Smooth muscle cell of the brain vasculature (primary cell): ENCODE data around the gene USP17L24.
"Not testable (repeated sequence)": the region's sequence is repeated elsewhere in the genome, so short reads cannot be mapped to it uniquely, and the experiment has no call there.

Experiments used
- DNase-seq: peaks from one replicate; pipeline ENCODE4 v3.0.0-alpha.2; 2012; ENCODE audit warnings: low read depth, low spot score

Gene USP17L24, protein sequence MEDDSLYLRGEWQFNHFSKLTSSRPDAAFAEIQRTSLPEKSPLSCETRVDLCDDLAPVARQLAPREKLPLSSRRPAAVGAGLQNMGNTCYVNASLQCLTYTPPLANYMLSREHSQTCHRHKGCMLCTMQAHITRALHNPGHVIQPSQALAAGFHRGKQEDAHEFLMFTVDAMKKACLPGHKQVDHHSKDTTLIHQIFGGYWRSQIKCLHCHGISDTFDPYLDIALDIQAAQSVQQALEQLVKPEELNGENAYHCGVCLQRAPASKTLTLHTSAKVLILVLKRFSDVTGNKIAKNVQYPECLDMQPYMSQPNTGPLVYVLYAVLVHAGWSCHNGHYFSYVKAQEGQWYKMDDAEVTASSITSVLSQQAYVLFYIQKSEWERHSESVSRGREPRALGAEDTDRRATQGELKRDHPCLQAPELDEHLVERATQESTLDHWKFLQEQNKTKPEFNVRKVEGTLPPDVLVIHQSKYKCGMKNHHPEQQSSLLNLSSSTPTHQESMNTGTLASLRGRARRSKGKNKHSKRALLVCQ

DNA sequence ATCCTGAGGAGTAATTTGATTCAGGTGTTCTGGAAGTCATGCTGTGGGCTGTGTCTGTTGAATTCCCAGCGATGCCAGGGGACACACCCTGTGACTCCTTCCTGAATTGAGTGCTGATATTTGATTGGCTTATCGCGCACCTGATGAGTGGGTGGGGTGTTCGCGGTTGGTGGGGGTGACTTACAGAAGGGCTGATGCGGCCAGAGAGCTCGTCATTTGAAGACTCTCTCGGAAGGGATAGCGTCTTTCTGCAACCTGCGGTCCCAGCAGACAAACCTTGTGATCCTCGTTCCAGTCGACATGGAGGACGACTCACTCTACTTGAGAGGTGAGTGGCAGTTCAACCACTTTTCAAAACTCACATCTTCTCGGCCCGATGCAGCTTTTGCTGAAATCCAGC is at the start of gene USP17L24:
Gene USP17L24, plus strand, starts transcription at position 301 of the 400 bp plus-strand sequence. Its CDS starts 0 bp downstream, at position 301.
- not testable (repeated sequence) for DNase-seq

- not testable (repeated sequence) for DNase-seq
These were observed 774 bp upstream of the USP17L24 start for GRCh38 chr4:9324191-9324590.

DNA sequence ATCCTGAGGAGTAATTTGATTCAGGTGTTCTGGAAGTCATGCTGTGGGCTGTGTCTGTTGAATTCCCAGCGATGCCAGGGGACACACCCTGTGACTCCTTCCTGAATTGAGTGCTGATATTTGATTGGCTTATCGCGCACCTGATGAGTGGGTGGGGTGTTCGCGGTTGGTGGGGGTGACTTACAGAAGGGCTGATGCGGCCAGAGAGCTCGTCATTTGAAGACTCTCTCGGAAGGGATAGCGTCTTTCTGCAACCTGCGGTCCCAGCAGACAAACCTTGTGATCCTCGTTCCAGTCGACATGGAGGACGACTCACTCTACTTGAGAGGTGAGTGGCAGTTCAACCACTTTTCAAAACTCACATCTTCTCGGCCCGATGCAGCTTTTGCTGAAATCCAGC is 4.6 kb downstream of the USP17L24 start, which contains the start of gene USP17L25:
Gene USP17L25, plus strand, starts transcription at position 301 of the 400 bp plus-strand sequence. Its CDS starts 0 bp downstream, at position 301.
- not testable (repeated sequence) for DNase-seq

- DNase-seq = not testable (repeated sequence)
These were observed 9.4 kb downstream of the USP17L24 start, which contains the start of gene USP17L26 for GRCh38 chr4:9334358-9334757. Gene USP17L26, plus strand, starts transcription at chr4:9334658. Its CDS starts 0 bp downstream, at chr4:9334658.

DNA sequence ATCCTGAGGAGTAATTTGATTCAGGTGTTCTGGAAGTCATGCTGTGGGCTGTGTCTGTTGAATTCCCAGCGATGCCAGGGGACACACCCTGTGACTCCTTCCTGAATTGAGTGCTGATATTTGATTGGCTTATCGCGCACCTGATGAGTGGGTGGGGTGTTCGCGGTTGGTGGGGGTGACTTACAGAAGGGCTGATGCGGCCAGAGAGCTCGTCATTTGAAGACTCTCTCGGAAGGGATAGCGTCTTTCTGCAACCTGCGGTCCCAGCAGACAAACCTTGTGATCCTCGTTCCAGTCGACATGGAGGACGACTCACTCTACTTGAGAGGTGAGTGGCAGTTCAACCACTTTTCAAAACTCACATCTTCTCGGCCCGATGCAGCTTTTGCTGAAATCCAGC is 14.1 kb downstream of the USP17L24 start, which contains the start of gene USP17L5:
Gene USP17L5, plus strand, starts transcription at position 301 of the 400 bp plus-strand sequence. Its CDS starts 0 bp downstream, at position 301.
- not testable (repeated sequence) for DNase-seq

DNA sequence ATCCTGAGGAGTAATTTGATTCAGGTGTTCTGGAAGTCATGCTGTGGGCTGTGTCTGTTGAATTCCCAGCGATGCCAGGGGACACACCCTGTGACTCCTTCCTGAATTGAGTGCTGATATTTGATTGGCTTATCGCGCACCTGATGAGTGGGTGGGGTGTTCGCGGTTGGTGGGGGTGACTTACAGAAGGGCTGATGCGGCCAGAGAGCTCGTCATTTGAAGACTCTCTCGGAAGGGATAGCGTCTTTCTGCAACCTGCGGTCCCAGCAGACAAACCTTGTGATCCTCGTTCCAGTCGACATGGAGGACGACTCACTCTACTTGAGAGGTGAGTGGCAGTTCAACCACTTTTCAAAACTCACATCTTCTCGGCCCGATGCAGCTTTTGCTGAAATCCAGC is 18.9 kb downstream of the USP17L24 start, which contains the start of gene USP17L27:
Gene USP17L27, plus strand, starts transcription at position 301 of the 400 bp plus-strand sequence. Its CDS starts 0 bp downstream, at position 301.
- DNase-seq = not testable (repeated sequence)

GRCh38 chr4:9348593-9348992 is 23.6 kb downstream of the USP17L24 start, which contains the start of gene USP17L28:
Gene USP17L28, plus strand, starts transcription at chr4:9348893. Its CDS starts 0 bp downstream, at chr4:9348893.
- not testable (repeated sequence) for DNase-seq

GRCh38 chr4:9350866-9351265 is 25.9 kb downstream of the USP17L24 start:
- DNase-seq = not testable (repeated sequence)

DNA sequence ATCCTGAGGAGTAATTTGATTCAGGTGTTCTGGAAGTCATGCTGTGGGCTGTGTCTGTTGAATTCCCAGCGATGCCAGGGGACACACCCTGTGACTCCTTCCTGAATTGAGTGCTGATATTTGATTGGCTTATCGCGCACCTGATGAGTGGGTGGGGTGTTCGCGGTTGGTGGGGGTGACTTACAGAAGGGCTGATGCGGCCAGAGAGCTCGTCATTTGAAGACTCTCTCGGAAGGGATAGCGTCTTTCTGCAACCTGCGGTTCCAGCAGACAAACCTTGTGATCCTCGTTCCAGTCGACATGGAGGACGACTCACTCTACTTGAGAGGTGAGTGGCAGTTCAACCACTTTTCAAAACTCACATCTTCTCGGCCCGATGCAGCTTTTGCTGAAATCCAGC is 28.4 kb downstream of the USP17L24 start, which contains the start of gene USP17L29:
Gene USP17L29, plus strand, starts transcription at position 301 of the 400 bp plus-strand sequence. Its CDS starts 0 bp downstream, at position 301.
- not testable (repeated sequence) for DNase-seq

DNA sequence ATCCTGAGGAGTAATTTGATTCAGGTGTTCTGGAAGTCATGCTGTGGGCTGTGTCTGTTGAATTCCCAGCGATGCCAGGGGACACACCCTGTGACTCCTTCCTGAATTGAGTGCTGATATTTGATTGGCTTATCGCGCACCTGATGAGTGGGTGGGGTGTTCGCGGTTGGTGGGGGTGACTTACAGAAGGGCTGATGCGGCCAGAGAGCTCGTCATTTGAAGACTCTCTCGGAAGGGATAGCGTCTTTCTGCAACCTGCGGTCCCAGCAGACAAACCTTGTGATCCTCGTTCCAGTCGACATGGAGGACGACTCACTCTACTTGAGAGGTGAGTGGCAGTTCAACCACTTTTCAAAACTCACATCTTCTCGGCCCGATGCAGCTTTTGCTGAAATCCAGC is 37.9 kb downstream of the USP17L24 start, which contains the start of gene USP17L30:
Gene USP17L30, plus strand, starts transcription at position 301 of the 400 bp plus-strand sequence. Its CDS starts 0 bp downstream, at position 301.
- not testable (repeated sequence) for DNase-seq
